Activated CD8-positive, alpha-beta memory T cell treated with anti-CD3 and anti-CD28 coated beads for 1 hour (primary cell): ENCODE data around the gene PARP3.
A peak's percentile ranks its signal among the peaks of the same experiment; 100 is the strongest.

Experiments used
- DNase-seq, 2 donors: peaks; one replicate each; pipeline ENCODE4 v3.0.0-alpha.2; 2020; ENCODE audit warnings: low read depth in 1 of 2; ENCODE audit errors: extremely low read depth in 1 of 2

The PARP3 gene

GRCh38 chr3:51947215-51947900, 5.2 kb downstream of the PARP3 start:
- no peak for DNase-seq

GRCh38 chr3:51948016-51948580, 5.9 kb downstream of the PARP3 start:
- no peak for DNase-seq

- DNase-seq = no peak
Observed at GRCh38 chr3:51949121-51949520, 7.0 kb downstream of the PARP3 start.

- no peak for DNase-seq
Observed at GRCh38 chr3:51950899-51951298, 8.7 kb downstream of the PARP3 start.

GRCh38 chr3:51953445-51953844, 11.3 kb downstream of the PARP3 start:
- DNase-seq = no peak

GRCh38 chr3:51954105-51954504, 11.9 kb downstream of the PARP3 start:
- no peak for DNase-seq

GRCh38 chr3:51954713-51955112, 12.6 kb downstream of the PARP3 start:
- no peak for DNase-seq

- DNase-seq = no peak
Observed at GRCh38 chr3:51955175-51955892, 13.2 kb downstream of the PARP3 start, which contains the start of gene GPR62. GPR62 (plus strand) TSS chr3:51955381; CDS start chr3:51955653, 272 bp downstream.

GRCh38 chr3:51955893-51956770, 14.0 kb downstream of the PARP3 start:
- DNase-seq = peak in 1 of 2 donors; percentile 10

GRCh38 chr3:51957520-51958205, 15.5 kb downstream of the PARP3 start:
- DNase-seq = no peak

- no peak for DNase-seq
Observed at GRCh38 chr3:51958603-51959521, 16.7 kb downstream of the PARP3 start.

- no peak for DNase-seq
Observed at GRCh38 chr3:51959651-51960050, 17.5 kb downstream of the PARP3 start.

GRCh38 chr3:51960386-51960785, 18.2 kb downstream of the PARP3 start:
- DNase-seq = no peak

- no peak for DNase-seq
Observed at GRCh38 chr3:51961011-51961410, 18.8 kb downstream of the PARP3 start.

- DNase-seq = no peak
Observed at GRCh38 chr3:51961602-51962569, 19.7 kb downstream of the PARP3 start.

GRCh38 chr3:51962854-51963530, 20.8 kb downstream of the PARP3 start:
- no peak for DNase-seq

- no peak for DNase-seq
Observed at GRCh38 chr3:51963951-51964451, 21.8 kb downstream of the PARP3 start.

GRCh38 chr3:51964521-51964920, 22.4 kb downstream of the PARP3 start:
- DNase-seq = no peak
